Ramos (cell line): Measurements from ENCODE around the gene RAD51B.
"Not testable (repeated sequence)": the region's sequence is repeated elsewhere in the genome, so short reads cannot be mapped to it uniquely, and the experiment has no call there.

Experiments
- in situ Hi-C: fragments of 300-500 bp; cut with MboI; formaldehyde crosslinking; loops from one replicate; pipeline ENCODE4 v1.14.3; 2022; ENCODE audit warnings: low sequenced_read_pairs; ENCODE audit not compliant: unreplicated experiment

The RAD51B gene

GRCh38 chr14:68756734-68757133 is 937.2 kb downstream of the RAD51B start:
- in situ Hi-C loops: no loop called here

- in situ Hi-C loops: no loop called here
Observed at GRCh38 chr14:68757618-68758081, 938.1 kb downstream of the RAD51B start.

- in situ Hi-C loops: no loop called here
Observed at GRCh38 chr14:68758301-68758700, 938.7 kb downstream of the RAD51B start.

- in situ Hi-C loops: no loop called here
Observed at GRCh38 chr14:68759017-68759560, 939.5 kb downstream of the RAD51B start.

GRCh38 chr14:68759937-68760336 is 940.4 kb downstream of the RAD51B start:
- in situ Hi-C loops: no loop called here

GRCh38 chr14:68760761-68761160 is 941.2 kb downstream of the RAD51B start:
- in situ Hi-C loops: no loop called here

- in situ Hi-C loops: no loop called here
Observed at GRCh38 chr14:68761391-68761790, 941.8 kb downstream of the RAD51B start.

- in situ Hi-C loops: no loop called here
Observed at GRCh38 chr14:68762953-68763764, 943.6 kb downstream of the RAD51B start.

- in situ Hi-C loops: not testable (repeated sequence)
Observed at GRCh38 chr14:68763843-68764242, 944.3 kb downstream of the RAD51B start.

GRCh38 chr14:68766299-68767247 is 947.0 kb downstream of the RAD51B start:
- in situ Hi-C loops: no loop called here

- in situ Hi-C loops: no loop called here
Observed at GRCh38 chr14:68767248-68767645, 947.7 kb downstream of the RAD51B start.

GRCh38 chr14:68768316-68768715 is 948.7 kb downstream of the RAD51B start:
- in situ Hi-C loops: no loop called here

- in situ Hi-C loops: no loop called here
Observed at GRCh38 chr14:68770051-68770450, 950.5 kb downstream of the RAD51B start.

GRCh38 chr14:68770553-68771286 is 951.1 kb downstream of the RAD51B start:
- in situ Hi-C loops: no loop called here

GRCh38 chr14:68771631-68772030 is 952.1 kb downstream of the RAD51B start:
- in situ Hi-C loops: no loop called here

- in situ Hi-C loops: no loop called here
Observed at GRCh38 chr14:68772761-68773381, 953.3 kb downstream of the RAD51B start.

- in situ Hi-C loops: no loop called here
Observed at GRCh38 chr14:68774771-68775613, 955.4 kb downstream of the RAD51B start.

- in situ Hi-C loops: no loop called here
Observed at GRCh38 chr14:68775614-68776126, 956.1 kb downstream of the RAD51B start.

GRCh38 chr14:68777644-68778043 is 958.1 kb downstream of the RAD51B start:
- in situ Hi-C loops: no loop called here
